Sciatic nerve (tissue), 2 donors: ENCODE data around the gene PUDP. TPM values are rescaled to one million over a fixed set of nuclear protein-coding genes. Genes with fewer than 3 reads are reported as not detected.
"Not testable (repeated sequence)": the region's sequence is repeated elsewhere in the genome, so short reads cannot be mapped to it uniquely, and the experiment has no call there.

ENCODE experiments used
- ATAC-seq: fragments of 200-7000 bp; cut with Tn5 transposase; one replicate; pipeline ENCODE4 v1.9.1; 2020; ENCODE audit warnings: mild to moderate bottlenecking, moderate library complexity
- DNase-seq: peaks from one replicate; pipeline ENCODE4 v3.0.0-alpha.2; 2020; ENCODE audit warnings: low spot score
- intact Hi-C: fragments of 100-400 bp; cut with DNase I; formaldehyde crosslinking; loops from one replicate; pipeline ENCODE4 v1.14.2; 2022
- total RNA-seq: library from RNA; stranded (reverse); fragmentation: NEBNext Ultra II Directional; extraction: Animal tissue kit (Norgen Biotek cat#: 25700); gene quantifications from one replicate; pipeline ENCODE4 v1.2.1, GENCODE V29; 2021
- donor health status: DM: no; HTN: no; CAD: no.
- donor health status: DM: no; HTN: no; CAD: no.

The PUDP gene
- total RNA-seq, 1 donor from 2014 or later = 17.4 TPM

DNA sequence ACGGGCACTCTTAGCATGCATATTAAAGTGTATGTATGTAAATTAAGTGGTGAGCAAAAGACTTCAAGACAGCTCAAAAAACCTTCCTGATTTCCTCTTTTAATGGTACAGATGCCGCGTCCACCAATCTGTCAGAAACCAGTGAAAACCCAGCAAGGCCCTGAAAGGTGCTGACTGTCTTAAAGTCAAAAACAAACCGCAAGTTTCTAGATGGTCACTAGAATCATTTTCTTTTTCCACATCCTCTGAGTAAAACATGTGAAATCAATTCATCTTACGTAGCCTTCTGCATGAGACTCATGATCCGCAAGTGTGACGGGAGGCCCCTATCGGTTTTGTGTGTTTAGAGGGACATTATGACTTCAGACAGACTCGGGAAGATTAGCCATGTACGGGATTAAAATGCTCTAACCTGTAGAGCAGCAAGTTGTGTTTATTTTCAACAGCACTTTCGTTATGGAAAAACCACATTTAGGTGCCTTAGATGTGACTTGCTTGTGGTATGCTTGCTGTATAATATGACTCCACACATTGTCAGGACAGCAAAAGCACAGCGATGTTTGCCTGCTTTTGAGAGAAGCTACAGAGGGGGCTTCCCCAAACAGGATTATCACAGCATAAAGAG, 88.6 kb downstream of the PUDP start:
- ATAC-seq (no peak), DNase-seq (no peak)
- intact Hi-C loops = no loop called here

- ATAC-seq = no peak
- intact Hi-C loops = no loop called here
- no peak for DNase-seq
Measured at GRCh38 chrX:7055386-7056137, 92.4 kb downstream of the PUDP start.

DNA sequence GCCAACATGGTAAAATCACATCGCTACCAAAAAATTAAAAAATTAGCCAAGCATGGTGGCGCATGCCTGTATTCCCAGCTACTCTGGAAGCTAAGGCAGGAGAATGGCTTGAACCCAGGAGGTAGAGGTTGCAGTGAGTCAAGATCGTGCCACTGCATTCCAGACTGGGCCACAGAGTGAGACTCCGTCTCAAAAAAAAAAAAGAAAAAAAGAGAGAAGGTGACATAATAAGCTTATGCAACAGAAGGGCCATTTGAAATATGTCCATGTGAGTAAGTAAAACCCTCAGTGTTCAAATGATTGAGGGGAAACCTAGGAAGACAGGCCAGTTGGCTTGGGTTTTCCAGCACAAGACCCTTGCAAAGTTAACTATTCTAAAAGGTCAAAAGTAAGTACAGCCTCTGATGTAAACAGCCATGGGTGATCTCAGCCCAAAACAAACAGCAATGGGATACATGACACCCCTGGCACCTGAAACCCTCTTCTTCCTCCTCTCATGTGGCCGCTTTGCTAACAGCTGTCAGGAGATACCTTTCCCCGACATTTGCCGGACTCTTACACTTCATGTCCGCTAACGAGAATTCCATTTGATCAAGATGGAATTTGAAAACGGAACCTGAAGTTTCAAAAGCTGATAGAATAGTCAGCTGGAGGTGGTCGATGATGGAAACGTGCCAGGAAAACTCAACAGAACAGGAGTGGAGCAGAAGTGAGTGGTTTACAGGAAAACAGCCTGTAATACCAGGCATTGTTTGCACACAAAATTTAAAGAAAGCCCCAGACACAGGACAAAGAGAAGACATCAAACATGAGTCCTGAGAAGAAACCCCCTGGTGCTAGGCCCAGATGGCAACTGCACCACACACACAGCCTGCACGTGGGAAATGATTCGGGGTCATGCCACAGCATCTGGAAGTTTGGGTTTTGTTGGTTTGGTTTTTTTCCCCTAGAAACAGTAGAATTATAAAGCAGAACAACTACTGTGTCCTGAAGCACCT, 93.4 kb downstream of the PUDP start:
- intact Hi-C loops = no loop called here
- no peak for DNase-seq
- ATAC-seq = no peak

GRCh38 chrX:7052541-7052940, 95.4 kb downstream of the PUDP start:
- intact Hi-C loops = no loop called here
- ATAC-seq (no peak), DNase-seq (no peak)

DNA sequence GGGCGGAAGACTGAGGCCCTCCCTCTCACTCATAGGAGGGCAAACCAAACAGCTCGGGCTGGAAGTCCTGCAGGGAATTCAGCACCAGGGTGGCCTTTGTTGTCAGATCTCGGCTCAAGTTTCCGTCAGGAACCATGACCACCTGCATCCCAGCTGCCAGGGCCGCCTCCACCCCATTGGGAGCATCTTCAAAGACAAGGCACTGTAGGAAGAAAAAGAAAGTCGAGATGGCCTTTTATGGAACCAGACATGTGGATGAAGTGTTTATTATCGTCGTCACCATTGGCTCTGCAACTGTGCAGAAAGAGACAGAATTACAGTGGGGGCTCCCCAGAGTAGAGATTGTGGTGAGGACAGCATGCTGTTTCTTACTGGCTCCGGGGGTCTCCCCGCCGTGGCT, 97.7 kb downstream of the PUDP start:
- intact Hi-C loops = no loop called here
- ATAC-seq (no peak), DNase-seq (no peak)

- DNase-seq (no peak), ATAC-seq (no peak)
- intact Hi-C loops = no loop called here
Measured at GRCh38 chrX:7047951-7048350, 100.0 kb downstream of the PUDP start.

- intact Hi-C loops = no loop called here
- ATAC-seq = no peak
- no peak for DNase-seq
Measured at GRCh38 chrX:7045238-7045955, 102.6 kb downstream of the PUDP start.

DNA sequence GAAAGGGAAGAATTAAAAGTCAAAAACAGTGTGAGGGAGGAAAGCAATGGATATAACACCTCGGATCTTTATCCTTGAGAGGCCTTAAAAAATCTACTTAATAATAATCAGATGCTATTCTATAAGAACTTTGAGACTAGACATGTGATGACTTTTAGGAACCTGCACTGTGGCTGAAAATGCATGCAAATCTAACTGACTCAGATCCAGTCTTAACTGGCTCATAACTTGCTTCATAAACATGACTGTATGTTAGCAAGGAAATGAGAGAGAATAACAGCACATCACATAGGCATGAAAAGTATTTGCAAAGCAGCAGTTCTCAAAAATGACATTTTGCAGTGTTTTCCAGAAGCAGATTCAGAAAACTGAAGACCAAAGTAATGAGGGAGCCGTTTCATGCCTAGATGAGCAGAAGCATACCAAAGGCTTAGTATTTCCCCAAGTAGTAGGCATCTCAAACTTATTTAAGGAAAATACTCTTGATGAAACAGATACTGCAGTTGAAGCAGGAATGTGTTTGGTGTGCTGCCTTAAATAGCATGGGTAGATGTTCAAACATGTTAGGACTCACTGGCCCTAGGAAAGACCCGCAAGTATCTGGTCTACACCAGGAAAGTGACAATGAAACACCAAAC, 104.0 kb downstream of the PUDP start:
- ATAC-seq, DNase-seq, intact Hi-C loops: not testable (repeated sequence)

- ATAC-seq = no peak
- no peak for DNase-seq
- intact Hi-C loops = no loop called here
Measured at GRCh38 chrX:7028246-7028645, 119.7 kb downstream of the PUDP start.

GRCh38 chrX:7027071-7027470, 120.9 kb downstream of the PUDP start:
- intact Hi-C loops = no loop called here
- ATAC-seq = no peak
- no peak for DNase-seq

GRCh38 chrX:7026365-7026764, 121.6 kb downstream of the PUDP start:
- ATAC-seq, DNase-seq, intact Hi-C loops: not testable (repeated sequence)

- DNase-seq = no peak
- intact Hi-C loops = no loop called here
- ATAC-seq = no peak
Measured at GRCh38 chrX:7025471-7025870, 122.5 kb downstream of the PUDP start.

DNA sequence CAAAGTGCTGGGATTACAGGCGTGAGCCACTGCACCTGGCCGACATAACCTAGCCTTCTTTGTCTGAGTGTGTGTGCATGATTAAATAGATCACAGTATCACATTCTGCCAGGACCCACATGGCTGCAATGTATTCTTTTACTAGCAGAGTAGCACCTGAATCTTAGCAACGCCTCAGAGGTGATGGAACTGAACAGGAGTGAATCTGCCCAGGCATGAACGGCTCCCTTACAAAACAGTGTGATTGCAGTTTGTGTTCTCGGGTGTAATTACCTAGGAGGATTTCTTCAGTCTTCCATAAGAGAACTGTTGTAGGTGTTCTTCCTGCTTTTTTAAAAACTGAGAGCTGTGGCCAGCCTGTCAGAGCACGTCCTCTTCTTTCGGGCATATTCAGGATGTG, 123.1 kb downstream of the PUDP start:
- ATAC-seq = no peak
- intact Hi-C loops = no loop called here
- no peak for DNase-seq

- ATAC-seq, DNase-seq, intact Hi-C loops: not testable (repeated sequence)
Measured at GRCh38 chrX:7022996-7023395, 125.0 kb downstream of the PUDP start.

- no peak for DNase-seq
- no peak for ATAC-seq
- intact Hi-C loops = no loop called here
Measured at GRCh38 chrX:7021991-7022390, 126.0 kb downstream of the PUDP start.

DNA sequence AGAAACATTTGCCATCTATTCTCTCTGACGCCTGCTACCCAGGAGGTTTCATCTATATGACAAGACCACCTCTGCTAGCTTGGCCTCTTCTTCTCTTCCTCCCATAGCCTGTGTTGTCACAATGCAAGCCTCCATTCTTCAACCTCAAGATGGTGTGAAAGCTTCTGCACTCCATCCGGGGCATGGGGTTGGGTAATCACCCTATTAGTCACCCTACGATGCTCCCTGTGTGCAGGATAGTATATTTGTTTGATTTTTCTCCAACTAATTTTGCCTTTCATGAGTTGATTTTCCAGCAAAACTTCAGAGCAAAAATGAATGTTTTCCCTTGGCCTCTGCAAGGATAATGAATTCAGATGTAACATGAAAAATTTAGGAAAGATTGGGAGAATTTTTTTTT, 128.4 kb downstream of the PUDP start:
- DNase-seq (no peak), ATAC-seq (no peak)
- intact Hi-C loops = no loop called here

- intact Hi-C loops, DNase-seq, ATAC-seq: not testable (repeated sequence)
Measured at GRCh38 chrX:7012262-7012834, 135.6 kb downstream of the PUDP start.

GRCh38 chrX:7010897-7011296, 137.1 kb downstream of the PUDP start:
- DNase-seq, intact Hi-C loops, ATAC-seq: not testable (repeated sequence)
